DOHH2 (cell line): ENCODE measurements around the gene ANXA4.
A peak's percentile ranks its signal among the peaks of the same experiment; 100 is the strongest.

Experiments used
- H3F3A ChIP-seq: fragments of 200-600 bp; sonication (generic), shearing (Covaris generic); 2 replicates; pipeline ENCODE4 v1.6.0; 2016; ENCODE audit warnings: antibody characterized with exemption, mild to moderate bottlenecking; ENCODE audit not compliant: control insufficient read depth, insufficient read depth
- H3K27ac ChIP-seq: fragments of 200-600 bp; sonication (generic); 2 replicates; pipeline ENCODE4 v1.5.1; 2014; ENCODE audit warnings: low read depth, mild to moderate bottlenecking, low read length, moderate library complexity
- H3K27me3 ChIP-seq: fragments of 200-600 bp; sonication (generic); 2 replicates; pipeline ENCODE4 v1.6.1; 2014; ENCODE audit warnings: mild to moderate bottlenecking, low read length, mixed read lengths; ENCODE audit not compliant: control insufficient read depth
- H3K36me3 ChIP-seq: fragments of 200-600 bp; sonication (generic); 2 replicates; pipeline ENCODE4 v1.6.1; 2014; ENCODE audit warnings: mild to moderate bottlenecking, low read length, moderate library complexity, mixed read lengths; ENCODE audit not compliant: control insufficient read depth
- H3K4me1 ChIP-seq: fragments of 200-600 bp; sonication (generic); 2 replicates; pipeline ENCODE4 v1.6.1; 2014; ENCODE audit warnings: mild to moderate bottlenecking, low read length, mixed read lengths; ENCODE audit not compliant: control insufficient read depth
- H3K4me2 ChIP-seq: fragments of 200-600 bp; sonication (generic); 2 replicates; pipeline ENCODE4 v1.6.0; 2014; ENCODE audit warnings: mild to moderate bottlenecking, low read length, moderate library complexity
- H3K4me3 ChIP-seq: fragments of 200-600 bp; sonication (generic); 2 replicates; pipeline ENCODE4 v1.5.1; 2014; ENCODE audit warnings: mild to moderate bottlenecking, low read length, mixed read lengths
- H3K79me2 ChIP-seq: fragments of 200-600 bp; sonication (generic); 2 replicates; pipeline ENCODE4 v1.6.1; 2014; ENCODE audit warnings: mild to moderate bottlenecking, low read length, mixed read lengths; ENCODE audit not compliant: control insufficient read depth
- H3K9me2 ChIP-seq: fragments of 200-600 bp; sonication (generic); replicated peaks from 2 replicates; pipeline ENCODE4 v1.6.1; 2014; ENCODE audit warnings: mild to moderate bottlenecking, low read length, mixed read lengths; ENCODE audit not compliant: control insufficient read depth
- H3K9me3 ChIP-seq: fragments of 200-600 bp; sonication (generic); 2 replicates; pipeline ENCODE4 v1.6.1; 2014; ENCODE audit warnings: antibody characterized with exemption, low read length, mixed read lengths; ENCODE audit not compliant: control insufficient read depth, insufficient read depth
- H4K20me1 ChIP-seq: fragments of 200-600 bp; sonication (generic); 2 replicates; pipeline ENCODE4 v1.6.0; 2014; ENCODE audit warnings: low read depth, mild to moderate bottlenecking, antibody characterized with exemption, low read length, moderate library complexity; ENCODE audit not compliant: control insufficient read depth, insufficient read depth
- CTCF ChIP-seq: fragments of 200-600 bp; sonication (generic); IDR thresholded peaks from one replicate; pipeline ENCODE4 v1.5.1; 2014; ENCODE audit warnings: antibody characterized with exemption, mild to moderate bottlenecking, low read depth, low read length; ENCODE audit not compliant: poor library complexity, severe bottlenecking
- EZH2phosphoT487 ChIP-seq: fragments of 200-600 bp; sonication (generic); IDR thresholded peaks from 2 replicates; pipeline ENCODE4 v1.6.1; 2017; ENCODE audit warnings: borderline replicate concordance, mild to moderate bottlenecking, antibody characterized with exemption, low read length, moderate library complexity, mixed read lengths

Gene ANXA4

GRCh38 chr2:69789772-69790600, 48.1 kb downstream of the ANXA4 start:
- H4K20me1 ChIP-seq: no peaks in the 10 kb centered on the region
- H3K79me2 ChIP-seq: no peaks in the 10 kb centered on the region
- H3K36me3 ChIP-seq: no peaks in the 10 kb centered on the region
- H3K4me1 ChIP-seq: peaks cover 56% of the 10 kb centered on the region
- H3K9me2 ChIP-seq: no peaks in the 10 kb centered on the region
- peak overlapping the region; percentile 57 for H3K27ac ChIP-seq
- H3K4me3 ChIP-seq: peak overlapping the region; percentile 68
- no peak for TF ChIP-seq CTCF
- no peaks in the 10 kb centered on the region for H3K27me3 ChIP-seq
- peak overlapping the region; percentile 92 for H3K4me2 ChIP-seq
- no peaks in the 10 kb centered on the region for H3K9me3 ChIP-seq
- peaks cover 11% of the 10 kb centered on the region; the same call in 1 of the 2 replicates for H3F3A ChIP-seq

DNA sequence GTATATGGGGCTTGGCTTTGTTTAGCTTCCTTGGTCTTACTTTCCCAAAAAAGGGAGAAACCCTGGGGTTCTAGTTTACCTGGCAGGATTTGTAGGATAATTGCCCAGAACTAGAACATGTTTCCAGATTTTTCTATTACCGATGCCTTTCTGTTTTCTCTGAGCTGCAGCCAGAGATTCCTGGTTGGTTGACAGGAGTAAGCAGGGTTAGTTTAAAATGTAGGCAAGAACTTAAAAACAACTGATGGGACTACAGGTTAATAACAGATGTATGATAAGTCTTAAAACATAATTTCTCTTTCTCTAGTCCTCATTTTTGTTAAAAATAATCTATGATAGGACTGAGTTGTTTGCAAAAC, 48.6 kb downstream of the ANXA4 start:
- H3K36me3 ChIP-seq: no peaks in the 10 kb centered on the region
- no peak for TF ChIP-seq CTCF
- no peak for TF ChIP-seq EZH2phosphoT487
- H3K79me2 ChIP-seq: no peaks in the 10 kb centered on the region
- H3K4me1 ChIP-seq: peaks cover 56% of the 10 kb centered on the region
- H3K9me3 ChIP-seq: no peaks in the 10 kb centered on the region
- peak overlapping the region; percentile 57 for H3K27ac ChIP-seq
- peak overlapping the region; percentile 68 for H3K4me3 ChIP-seq
- peaks cover 11% of the 10 kb centered on the region; the same call in 1 of the 2 replicates for H3F3A ChIP-seq
- peak overlapping the region; percentile 92 for H3K4me2 ChIP-seq
- H3K27me3 ChIP-seq: no peaks in the 10 kb centered on the region
- H4K20me1 ChIP-seq: no peaks in the 10 kb centered on the region
- no peaks in the 10 kb centered on the region for H3K9me2 ChIP-seq

DNA sequence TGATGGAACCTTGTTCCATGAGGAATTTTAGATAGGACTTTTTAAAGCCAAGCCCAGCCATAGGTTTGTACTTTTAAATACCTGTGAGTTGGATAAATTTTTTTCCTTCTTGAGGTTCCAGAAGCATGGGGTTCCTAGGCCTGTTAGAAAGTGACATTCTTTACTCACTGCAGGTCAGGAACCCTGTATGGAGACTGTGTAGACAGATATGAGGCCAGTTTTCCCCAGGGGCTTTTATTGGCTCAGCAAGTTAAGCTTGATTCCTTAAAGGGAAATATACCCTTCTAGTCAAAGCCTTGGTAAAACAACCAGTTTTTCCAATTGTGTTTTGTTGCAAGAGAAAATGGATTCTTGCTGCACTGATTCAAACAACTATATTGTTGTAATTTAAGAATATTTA, 49.1 kb downstream of the ANXA4 start:
- H3K27me3 ChIP-seq: no peaks in the 10 kb centered on the region
- H3K27ac ChIP-seq: peak overlapping the region; percentile 57; the same call in 1 of the 2 replicates
- no peaks in the 10 kb centered on the region for H3K36me3 ChIP-seq
- no peaks in the 10 kb centered on the region for H3K79me2 ChIP-seq
- H4K20me1 ChIP-seq: no peaks in the 10 kb centered on the region
- no peak for TF ChIP-seq CTCF
- no peak for TF ChIP-seq EZH2phosphoT487
- peak overlapping the region; percentile 68 for H3K4me3 ChIP-seq
- no peaks in the 10 kb centered on the region for H3K9me2 ChIP-seq
- peaks cover 11% of the 10 kb centered on the region; the same call in 1 of the 2 replicates for H3F3A ChIP-seq
- peaks cover 52% of the 10 kb centered on the region for H3K4me1 ChIP-seq
- no peaks in the 10 kb centered on the region for H3K9me3 ChIP-seq
- H3K4me2 ChIP-seq: peak overlapping the region; percentile 92
